ENCODE data around the gene AGXT.
"Not testable (repeated sequence)": the region's sequence is repeated elsewhere in the genome, so short reads cannot be mapped to it uniquely, and the experiment has no call there.

Gene AGXT

DNA sequence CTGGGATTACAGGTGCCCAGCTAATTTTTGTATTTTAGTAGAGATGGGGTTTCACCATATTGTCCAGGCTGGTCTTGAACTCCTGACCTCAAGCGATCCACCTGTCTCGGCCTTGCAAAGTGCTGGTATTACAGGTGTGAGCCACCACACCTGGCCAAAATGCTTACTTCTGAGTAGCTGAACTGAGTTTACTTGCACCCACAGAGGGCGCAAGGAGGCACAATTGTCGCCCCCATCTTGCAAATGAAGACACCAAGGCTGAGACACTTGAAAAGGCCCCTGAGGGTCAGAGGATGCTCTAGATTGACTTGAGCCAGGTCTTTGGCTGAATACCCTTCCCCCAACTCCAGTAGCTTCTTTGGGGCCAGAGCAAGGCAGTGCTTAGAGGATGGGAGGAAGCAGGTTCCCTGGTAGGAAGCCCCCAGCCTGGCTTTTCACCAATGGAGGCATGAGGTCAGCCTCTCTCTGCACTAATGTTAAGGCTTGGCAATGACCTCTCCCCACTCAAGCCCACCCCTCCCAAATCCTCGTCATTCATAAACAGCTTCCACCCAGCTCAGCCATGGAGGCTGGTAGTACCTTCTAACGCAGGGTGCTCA, 34.1 kb upstream of the AGXT start:
- Mint-ChIP-seq H3K4me3 (no peak overlapping the region), H3K36me3 (ENCODE audit: low read depth) (no peaks in the 10 kb centered on the region), H3K4me1 (ENCODE audit: low read depth) (peaks cover 9% of the 10 kb centered on the region), H3K27ac (no peak overlapping the region), H3K9me3 (no peaks in the 10 kb centered on the region), H3K27me3 (peaks cover 10% of the 10 kb centered on the region)

DNA sequence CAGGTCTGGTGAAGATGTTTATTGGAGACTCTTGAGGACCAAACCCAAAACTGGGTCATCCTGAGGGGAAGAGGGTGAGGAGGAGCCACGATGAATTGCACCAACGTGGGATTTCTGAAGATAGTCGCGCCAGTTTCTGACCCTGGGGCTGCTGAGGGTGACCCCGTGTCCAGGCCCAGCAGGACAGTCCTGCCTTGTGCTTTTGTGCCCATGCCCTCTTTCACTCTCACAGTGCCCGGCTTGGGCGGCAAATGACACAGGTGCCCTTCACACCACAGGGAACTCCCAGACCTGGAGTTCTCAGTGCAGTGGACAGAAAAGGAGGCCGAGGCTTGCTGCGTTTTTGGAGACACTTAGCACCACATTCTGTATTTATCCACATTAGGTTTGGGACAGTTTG, 33.1 kb upstream of the AGXT start:
- peaks cover 13% of the 10 kb centered on the region for H3K27me3 Mint-ChIP-seq

DNA sequence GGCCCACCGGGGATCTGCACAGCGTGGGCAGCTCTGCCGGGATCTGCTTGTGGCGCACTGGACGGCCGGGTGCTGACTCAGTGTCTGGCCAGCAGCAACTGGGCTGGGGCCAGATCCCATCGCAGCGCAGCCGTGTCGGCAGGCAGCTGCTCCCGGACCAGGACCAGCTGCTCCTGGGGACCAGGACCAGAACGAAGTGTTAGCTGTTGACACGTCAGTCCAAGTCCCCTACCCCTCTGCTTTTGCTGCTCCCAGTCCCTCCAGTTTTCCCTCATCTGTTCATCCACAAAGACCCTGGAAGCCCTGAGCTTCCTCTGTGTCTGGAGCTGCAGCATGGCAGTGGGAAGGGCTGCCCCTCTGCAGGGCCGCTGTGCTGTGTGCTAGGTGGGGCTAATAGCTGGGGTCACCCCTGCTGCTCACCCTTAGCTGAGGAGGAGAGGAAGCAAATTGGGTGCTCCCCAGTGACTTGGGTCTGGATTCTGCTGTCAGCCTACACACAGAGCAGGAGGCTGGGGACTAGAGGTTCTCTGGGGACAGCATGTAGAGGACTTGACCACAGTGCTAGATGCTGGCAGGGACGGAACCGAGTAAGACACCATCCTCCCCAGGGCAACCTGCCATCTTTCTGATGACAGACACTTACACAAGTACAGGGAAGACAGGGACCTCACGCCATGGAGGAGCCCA, 31.7 kb upstream of the AGXT start:
- Mint-ChIP-seq H3K27ac (no peak overlapping the region), H3K4me3 (no peak overlapping the region), H3K9me3 (no peaks in the 10 kb centered on the region), H3K4me1 (ENCODE audit: low read depth) (peaks cover under 1% of the 10 kb centered on the region), H3K27me3 (peaks cover 7% of the 10 kb centered on the region), H3K36me3 (ENCODE audit: low read depth) (no peaks in the 10 kb centered on the region)

More for the DNA sequence above, 33.1 kb upstream of the AGXT start:
- Mint-ChIP-seq H3K9me3 (no peaks in the 10 kb centered on the region), H3K27ac (no peak overlapping the region), H3K36me3 (ENCODE audit: low read depth) (no peaks in the 10 kb centered on the region), H3K4me1 (ENCODE audit: low read depth) (peaks cover 9% of the 10 kb centered on the region), H3K4me3 (no peak overlapping the region)

DNA sequence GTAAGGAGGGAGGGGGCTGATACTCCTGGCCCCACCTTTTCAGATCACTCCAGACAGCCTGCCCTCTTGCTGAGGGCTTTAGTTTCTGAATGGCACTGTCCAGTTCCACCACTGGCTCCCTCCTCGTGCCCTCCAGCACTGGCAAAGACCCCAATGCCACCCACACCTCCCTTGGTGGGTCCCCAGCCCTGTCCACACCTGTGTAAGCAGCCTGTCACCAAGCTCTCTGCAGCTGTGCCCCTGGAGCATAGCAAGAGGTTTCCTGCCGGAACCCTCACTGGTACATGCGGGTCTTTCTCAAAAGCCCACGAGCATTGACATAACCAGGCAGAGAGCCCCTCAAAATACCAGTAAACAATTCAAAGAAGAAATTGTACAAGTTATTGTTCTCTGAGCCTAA, 31.0 kb upstream of the AGXT start:
- Mint-ChIP-seq H3K4me3 (no peak overlapping the region), H3K9me3 (no peaks in the 10 kb centered on the region), H3K27me3 (peaks cover 7% of the 10 kb centered on the region), H3K4me1 (ENCODE audit: low read depth) (no peaks in the 10 kb centered on the region), H3K36me3 (ENCODE audit: low read depth) (no peaks in the 10 kb centered on the region), H3K27ac (no peak overlapping the region)

DNA sequence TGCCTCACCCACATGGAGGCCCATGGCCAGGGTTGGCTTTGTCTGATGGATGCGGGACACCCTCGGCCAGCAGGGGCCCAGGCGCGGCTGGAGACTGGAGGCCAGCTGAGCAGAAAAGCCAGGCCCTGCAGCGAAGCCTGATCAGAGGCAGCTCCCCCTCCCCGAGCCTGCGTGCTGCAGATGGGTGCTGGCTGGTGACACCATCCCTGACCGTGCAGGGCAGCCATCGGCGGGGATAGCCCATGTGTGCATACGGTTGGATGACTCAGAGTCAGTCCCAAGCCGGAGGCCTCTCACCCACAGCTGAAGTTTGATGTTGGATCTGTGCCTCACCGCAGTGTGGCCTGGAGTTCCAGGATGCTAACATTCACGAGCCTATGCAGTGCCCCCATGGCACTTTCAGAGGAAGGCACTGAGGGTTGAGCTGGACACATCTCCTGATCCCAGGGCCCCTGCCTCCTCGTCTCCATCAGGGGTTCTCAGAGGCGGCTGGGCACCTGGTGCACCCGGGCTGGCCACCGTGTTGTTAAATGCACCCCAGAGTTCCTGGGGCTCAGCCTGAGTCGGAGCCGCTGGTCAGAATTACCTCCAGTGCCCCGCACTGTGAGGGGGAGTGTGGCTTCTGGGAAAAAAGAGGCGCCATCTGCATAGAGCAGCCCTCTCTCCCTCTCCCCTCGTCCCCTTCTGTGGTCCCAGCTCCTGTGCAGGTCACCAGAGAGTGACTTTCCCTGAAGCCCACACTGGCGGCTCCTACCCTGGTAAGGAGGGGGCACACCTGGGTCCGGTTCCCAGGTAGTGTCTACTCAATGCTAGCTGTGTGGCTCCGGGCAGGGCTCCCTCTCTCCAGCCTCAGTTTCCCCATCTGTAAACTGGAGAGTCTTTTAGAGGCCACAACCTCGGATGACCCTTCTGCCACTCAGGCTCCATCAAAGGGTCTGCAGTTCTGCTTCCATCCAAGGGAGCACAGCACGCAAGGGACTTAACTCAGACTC, 29.2 kb upstream of the AGXT start:
- Mint-ChIP-seq H3K4me1 (ENCODE audit: low read depth) (no peaks in the 10 kb centered on the region), H3K36me3 (ENCODE audit: low read depth) (no peaks in the 10 kb centered on the region), H3K27ac (no peak overlapping the region), H3K4me3 (no peak overlapping the region), H3K9me3 (no peaks in the 10 kb centered on the region), H3K27me3 (peaks cover 7% of the 10 kb centered on the region)

DNA sequence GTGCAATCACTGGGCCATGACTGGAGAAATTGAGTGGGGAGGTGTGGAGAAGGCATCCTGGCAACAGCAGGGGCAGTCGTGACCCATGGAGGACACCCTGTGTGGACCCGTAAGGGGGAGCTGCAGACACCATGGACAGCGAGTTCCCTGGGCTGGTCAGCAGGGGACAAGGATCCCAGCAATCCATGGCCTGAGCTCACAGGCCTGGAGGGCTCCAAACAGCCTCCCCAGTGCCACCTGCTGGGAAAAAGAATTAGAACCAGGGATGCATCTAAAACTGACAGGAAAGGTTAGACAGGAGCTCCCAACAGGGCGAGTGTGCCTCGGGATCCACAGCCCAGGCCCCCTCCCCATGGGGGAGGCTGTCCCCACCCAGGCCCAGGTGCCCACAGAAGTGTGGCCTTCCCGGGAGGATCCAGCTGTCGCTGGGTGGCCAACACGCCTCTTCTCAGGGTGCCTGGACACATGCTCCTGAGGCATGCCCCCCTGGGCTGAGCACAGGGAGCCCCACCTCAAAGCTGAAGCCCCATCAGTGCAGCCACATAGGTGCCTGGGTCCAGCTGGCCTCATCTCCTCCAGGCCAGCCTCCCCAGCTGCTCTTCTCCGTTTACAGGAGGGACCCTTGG, 28.1 kb upstream of the AGXT start:
- Mint-ChIP-seq H3K36me3 (ENCODE audit: low read depth) (no peaks in the 10 kb centered on the region), H3K4me3 (no peak overlapping the region), H3K9me3 (peaks cover 7% of the 10 kb centered on the region), H3K27me3 (peaks cover 13% of the 10 kb centered on the region), H3K27ac (no peak overlapping the region), H3K4me1 (ENCODE audit: low read depth) (no peaks in the 10 kb centered on the region)

DNA sequence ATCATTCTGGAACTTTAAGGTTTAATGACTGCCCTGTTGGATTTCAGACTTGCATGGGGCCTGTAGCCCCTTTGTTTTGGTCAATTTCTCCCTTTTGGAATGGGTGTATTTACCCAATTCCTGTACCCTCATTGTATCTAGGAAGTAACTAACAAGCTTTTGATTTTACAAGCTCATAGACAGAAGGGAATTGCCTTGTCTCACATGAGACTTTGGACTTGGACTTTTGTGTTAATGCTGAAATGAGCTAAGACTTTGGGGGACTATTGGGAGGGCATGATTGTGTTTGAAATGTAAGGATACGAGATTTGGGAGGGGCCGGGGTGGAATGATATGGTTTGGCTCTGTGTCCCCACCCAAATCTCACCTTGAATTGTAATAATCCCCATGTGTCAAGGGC, 22.3 kb upstream of the AGXT start:
- H3K4me1 Mint-ChIP-seq (ENCODE audit: low read depth); H3K4me3 Mint-ChIP-seq; H3K9me3 Mint-ChIP-seq; H3K27me3 Mint-ChIP-seq; H3K36me3 Mint-ChIP-seq (ENCODE audit: low read depth); H3K27ac Mint-ChIP-seq: not testable (repeated sequence)

DNA sequence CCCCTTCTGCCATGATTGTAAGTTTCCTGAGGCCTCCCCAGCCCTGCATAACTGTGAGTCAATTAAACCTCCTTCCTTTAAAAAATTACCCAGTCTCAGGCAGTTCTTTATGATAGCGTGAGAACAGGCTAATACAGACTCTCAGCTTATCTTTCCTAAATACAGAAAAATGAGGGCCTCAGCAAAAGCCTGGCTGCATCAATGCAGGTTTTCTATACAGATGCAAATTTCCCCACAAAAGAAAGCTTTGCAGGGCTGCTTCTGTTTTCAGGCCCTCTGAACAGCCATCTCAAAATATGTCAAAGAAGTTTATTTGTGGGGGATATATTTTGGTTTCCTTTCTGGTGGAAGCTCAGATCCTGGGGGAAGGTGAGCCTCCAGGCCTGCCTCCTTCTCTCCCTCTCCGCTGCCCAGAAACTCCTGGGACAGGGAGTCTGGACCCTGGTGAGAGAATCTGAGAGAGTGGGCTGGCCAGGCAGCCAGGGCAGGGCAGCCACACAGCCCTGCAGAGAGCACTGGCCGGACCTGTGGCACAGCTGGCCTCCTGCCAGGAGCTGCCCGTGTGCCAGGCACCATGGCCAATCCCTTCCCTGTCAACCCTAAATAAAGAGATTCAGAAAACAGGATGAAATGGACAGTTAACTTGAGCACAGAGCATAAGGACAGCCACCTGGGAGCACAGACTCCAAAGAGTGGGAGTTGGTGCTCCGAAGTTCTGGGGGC, 21.6 kb upstream of the AGXT start:
- Mint-ChIP-seq H3K27ac (no peak overlapping the region), H3K27me3 (peaks cover 6% of the 10 kb centered on the region), H3K9me3 (peaks cover 7% of the 10 kb centered on the region), H3K36me3 (ENCODE audit: low read depth) (no peaks in the 10 kb centered on the region), H3K4me3 (no peak overlapping the region), H3K4me1 (ENCODE audit: low read depth) (no peaks in the 10 kb centered on the region)

DNA sequence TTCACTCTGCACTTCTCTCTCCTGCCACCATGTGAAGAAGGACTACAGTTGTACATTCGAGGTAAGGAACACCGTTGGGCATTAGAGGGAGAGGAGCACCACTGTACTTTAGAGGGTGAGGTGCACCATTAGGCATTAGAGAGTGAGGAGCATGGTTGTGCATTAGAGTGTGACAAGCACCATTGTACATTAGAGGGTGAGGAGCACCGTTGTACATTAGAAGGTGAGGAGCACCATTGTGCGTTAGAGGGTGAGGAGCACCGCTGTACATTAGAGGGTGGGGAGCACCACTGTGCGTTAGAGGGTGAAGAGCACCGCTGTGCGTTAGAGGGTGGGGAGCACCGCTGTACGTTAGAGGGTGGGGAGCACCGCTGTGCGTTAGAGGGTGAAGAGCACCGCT, 20.8 kb upstream of the AGXT start:
- no peak overlapping the region for H3K4me3 Mint-ChIP-seq
- H3K9me3 Mint-ChIP-seq: peaks cover 7% of the 10 kb centered on the region
- H3K4me1 Mint-ChIP-seq (ENCODE audit: low read depth): no peaks in the 10 kb centered on the region
- no peaks in the 10 kb centered on the region for H3K36me3 Mint-ChIP-seq (ENCODE audit: low read depth)
- no peak overlapping the region for H3K27ac Mint-ChIP-seq
- H3K27me3 Mint-ChIP-seq: peaks cover 9% of the 10 kb centered on the region

DNA sequence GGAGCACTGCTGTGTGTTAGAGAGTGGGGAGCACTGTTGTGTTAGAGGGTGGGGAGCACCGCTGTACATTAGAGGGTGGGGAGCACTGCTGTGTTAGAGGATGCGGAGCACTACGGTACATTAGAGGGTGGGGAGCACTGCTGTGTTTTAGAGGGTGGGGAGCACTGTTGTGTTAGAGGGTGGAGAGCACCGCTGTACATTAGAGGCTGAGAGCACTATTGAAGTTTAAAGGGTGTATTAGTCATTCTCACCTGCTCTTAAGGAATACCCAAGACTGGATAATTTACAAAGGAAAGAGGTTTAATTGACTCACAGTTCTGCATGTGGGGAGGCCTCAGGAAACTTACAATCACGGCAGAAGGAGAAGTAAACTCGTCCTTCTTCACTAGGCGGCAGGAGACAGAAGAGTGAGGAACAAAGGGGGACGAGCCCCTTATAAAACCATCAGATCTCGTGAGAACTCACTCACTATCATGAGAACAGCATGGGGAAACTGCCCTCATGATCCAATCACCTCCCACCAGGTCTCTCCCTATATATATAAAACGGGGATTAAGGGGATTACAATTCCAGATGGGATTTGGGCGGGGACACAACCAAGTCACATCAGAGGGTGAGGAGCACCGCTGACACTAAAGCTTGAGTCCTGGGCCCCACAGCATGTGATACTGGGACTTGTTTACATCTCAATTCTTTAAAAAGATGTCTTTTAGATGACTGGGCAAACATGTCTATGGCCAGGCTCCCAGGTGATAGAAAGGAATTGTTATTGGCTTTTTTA, 19.5 kb upstream of the AGXT start:
- peaks cover 9% of the 10 kb centered on the region for H3K27me3 Mint-ChIP-seq
- H3K4me1 Mint-ChIP-seq (ENCODE audit: low read depth): no peaks in the 10 kb centered on the region
- H3K4me3 Mint-ChIP-seq: no peak overlapping the region
- no peak overlapping the region for H3K27ac Mint-ChIP-seq
- no peaks in the 10 kb centered on the region for H3K36me3 Mint-ChIP-seq (ENCODE audit: low read depth)
- H3K9me3 Mint-ChIP-seq: peaks cover 8% of the 10 kb centered on the region

DNA sequence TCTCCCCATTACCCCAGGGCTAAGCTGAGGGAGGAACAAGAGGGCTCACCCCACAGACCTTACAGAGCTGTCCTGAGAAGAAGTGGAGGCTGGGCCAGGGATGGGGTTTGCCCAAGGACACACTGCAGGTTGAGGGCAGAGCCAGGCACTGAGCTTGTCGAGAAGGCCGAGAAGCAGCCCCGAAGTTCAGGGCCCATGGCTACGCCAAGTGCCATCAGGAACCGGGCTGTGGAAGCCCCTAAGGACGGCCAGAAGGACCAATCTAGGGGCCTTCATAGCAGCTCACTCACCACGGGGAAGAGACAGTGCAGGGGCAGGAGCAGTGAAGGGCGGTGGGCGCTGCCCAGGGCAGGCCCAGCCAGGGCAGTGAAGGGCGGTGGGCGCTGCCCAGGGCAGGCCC, 18.6 kb upstream of the AGXT start:
- Mint-ChIP-seq H3K4me3 (no peak overlapping the region), H3K4me1 (ENCODE audit: low read depth) (no peaks in the 10 kb centered on the region), H3K27me3 (peaks cover 6% of the 10 kb centered on the region), H3K36me3 (ENCODE audit: low read depth) (no peaks in the 10 kb centered on the region), H3K9me3 (peaks cover 11% of the 10 kb centered on the region), H3K27ac (no peak overlapping the region)

DNA sequence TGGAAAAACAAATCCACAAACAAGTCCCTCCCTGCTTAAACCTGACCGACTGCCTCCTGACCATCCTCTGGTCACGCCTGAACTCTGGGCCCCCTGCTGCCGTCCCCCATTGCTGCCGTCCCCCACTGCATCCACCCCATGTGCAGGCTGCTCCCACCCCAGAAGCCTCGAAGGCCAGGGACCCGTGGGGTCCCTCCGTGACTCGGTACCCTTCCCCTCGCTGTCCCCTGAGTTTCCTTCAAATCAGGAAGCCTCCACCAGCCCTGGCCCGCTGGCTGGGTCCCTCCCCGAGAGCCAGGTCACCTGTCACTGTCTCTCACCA, 17.9 kb upstream of the AGXT start:
- Mint-ChIP-seq H3K9me3 (peaks cover 8% of the 10 kb centered on the region), H3K4me1 (ENCODE audit: low read depth) (no peaks in the 10 kb centered on the region), H3K36me3 (ENCODE audit: low read depth) (no peaks in the 10 kb centered on the region), H3K4me3 (no peak overlapping the region), H3K27ac (no peak overlapping the region), H3K27me3 (peaks cover 3% of the 10 kb centered on the region)

DNA sequence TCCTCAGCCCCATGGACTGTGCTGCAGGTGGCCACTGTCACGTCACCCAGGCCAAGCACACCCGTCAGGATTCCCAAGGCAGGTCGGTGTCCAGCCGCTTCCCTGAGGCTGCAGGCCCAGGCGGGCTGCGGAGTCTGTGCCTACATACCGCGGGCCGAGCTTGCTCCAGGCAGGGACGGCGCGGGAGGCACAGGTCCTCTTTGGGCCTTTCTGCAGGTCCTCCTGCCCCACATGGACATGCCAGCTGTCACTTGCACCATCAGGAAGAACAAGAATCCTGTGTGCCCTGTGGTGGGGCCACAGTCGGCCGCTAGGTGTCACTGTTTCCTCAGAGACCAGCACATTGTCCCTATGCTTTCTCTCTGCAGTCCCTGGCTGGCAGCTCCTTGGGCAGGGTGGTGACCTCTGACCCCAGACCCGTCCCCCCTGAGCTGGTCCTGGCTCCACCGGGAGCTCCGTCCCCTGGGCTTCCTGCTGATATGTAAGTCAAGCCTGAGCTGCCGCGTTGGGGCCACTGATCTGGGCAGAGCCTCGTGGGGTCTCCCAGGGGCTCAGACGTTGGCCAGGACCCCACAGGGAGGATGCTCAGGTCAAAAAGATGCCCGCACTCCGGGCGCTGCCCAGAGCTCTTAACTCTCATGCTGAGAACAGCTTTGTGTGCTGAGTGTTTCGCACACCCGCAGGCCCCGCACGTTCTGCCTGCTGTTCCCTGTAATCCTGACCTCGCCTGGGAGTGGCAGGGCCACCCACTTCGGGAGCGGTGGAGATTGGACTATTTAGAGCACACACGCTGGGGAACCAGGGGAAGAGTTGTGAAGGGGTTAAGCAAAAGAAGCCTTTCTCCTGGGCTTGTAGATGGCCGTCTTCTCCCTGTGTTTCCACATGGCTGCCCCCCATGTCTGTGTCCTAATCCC, 17.3 kb upstream of the AGXT start:
- H3K27me3 Mint-ChIP-seq: peaks cover 3% of the 10 kb centered on the region
- H3K36me3 Mint-ChIP-seq (ENCODE audit: low read depth): no peaks in the 10 kb centered on the region
- no peaks in the 10 kb centered on the region for H3K4me1 Mint-ChIP-seq (ENCODE audit: low read depth)
- H3K27ac Mint-ChIP-seq: no peak overlapping the region
- H3K9me3 Mint-ChIP-seq: peaks cover 8% of the 10 kb centered on the region
- no peak overlapping the region for H3K4me3 Mint-ChIP-seq
